ENCODE data around the gene IL13RA1. TPM values are rescaled to one million over a fixed set of nuclear protein-coding genes. Genes with fewer than 3 reads are reported as not detected.

IL13RA1 gene
- total and polyA plus RNA-seq, 2 of the 13 experiments (the other 11 are each of a cell fraction or from before 2014, with no cell fraction given), result 56.6 to 73.5 TPM

DNA sequence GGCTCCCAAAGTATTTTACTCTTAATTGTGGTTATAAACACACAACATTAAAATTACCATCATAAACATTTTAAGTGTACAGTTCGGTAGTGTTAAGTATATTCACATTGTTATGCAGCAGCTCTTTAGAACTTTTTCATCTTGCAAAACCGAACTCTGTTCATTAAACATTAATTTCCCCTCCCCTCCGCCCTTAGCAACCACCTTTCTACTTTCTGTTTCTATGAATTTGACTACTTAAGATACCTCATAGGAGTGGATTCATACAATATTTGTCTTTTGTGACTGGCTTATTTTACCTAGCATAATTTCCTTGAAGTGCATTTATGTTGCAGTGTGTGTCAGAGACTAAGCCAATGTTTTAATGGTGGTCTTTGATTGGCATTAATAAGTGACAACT is 32.6 kb downstream of the IL13RA1 start (continued):
- no peak for TF ChIP-seq HNF4G (IDR thresholded peaks at IDR 0.05; ENCODE audit: borderline replicate concordance, low read depth, low read length)
- no peak for TF ChIP-seq HNF4G (CRISPR knock-in tag; IDR thresholded peaks at IDR 0.05; ENCODE audit: borderline replicate concordance, low read depth)
- TF ChIP-seq PRMT3 (CRISPR knock-in tag; IDR thresholded peaks at IDR 0.05; ENCODE audit: borderline replicate concordance, low read depth), result no peak
- no peak for TF ChIP-seq POLR2AphosphoS5 (IDR thresholded peaks at IDR 0.05; ENCODE audit: low read depth, low read length)
- no peak for TF ChIP-seq ZKSCAN8 (CRISPR knock-in tag; IDR thresholded peaks at IDR 0.05; ENCODE audit: borderline replicate concordance)
- no peak for TF ChIP-seq EZH2 (conservative IDR thresholded peaks at IDR 0.05; ENCODE audit: low read depth, low read length)

DNA sequence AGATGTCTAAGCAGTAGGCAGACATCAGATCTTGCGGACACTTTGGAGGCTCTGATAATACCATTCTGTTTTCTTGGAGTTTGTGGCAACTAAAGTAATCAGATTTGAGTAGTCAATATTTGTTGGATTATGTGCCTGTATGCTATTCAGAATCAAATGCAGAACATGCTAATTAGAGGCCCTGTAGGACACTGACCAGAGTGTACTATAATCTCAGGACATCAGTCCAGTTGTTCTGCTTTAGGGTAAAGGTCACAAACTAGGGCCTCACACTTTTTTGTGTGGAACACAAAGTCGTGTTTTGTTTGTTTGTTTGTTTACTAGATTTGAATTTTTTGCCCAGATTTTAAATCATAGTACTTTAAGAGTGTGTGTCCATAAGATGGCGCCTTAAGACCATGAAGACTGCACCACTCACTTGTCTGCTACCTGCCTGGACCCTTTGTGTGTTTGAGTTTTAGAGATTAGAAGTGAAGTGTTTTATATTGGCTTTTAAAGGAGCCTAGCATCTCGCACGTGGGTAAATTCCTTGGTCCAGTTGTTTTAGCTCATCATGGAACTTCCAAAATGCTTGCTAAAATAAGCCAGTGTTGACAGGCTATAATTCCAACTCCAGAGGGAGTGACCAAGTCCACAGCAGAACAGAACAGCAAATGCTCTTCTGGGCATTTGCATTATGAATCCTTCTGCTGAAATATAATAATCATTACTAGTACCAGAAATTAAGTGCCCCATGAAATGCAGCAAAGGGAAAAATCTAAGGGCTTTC is 34.7 kb downstream of the IL13RA1 start:
- BruUV-seq (replicated peaks), result no TSS peak

More for the DNA sequence above, 34.7 kb downstream of the IL13RA1 start:
- in situ Hi-C loops (cut with HindIII; ENCODE audit: extremely low pct_ligation_motif_present, low pct_unique_long_range_greater_than_20kb) (no loop called here), intact Hi-C loops (cut with micrococcal nuclease; ENCODE audit: unreplicated experiment) (no loop called here)
- Histone ChIP-seq H4K20me1 (ENCODE audit: insufficient read depth, low read length) (no peaks in the 10 kb centered on the region), H2AFZ (ENCODE audit: low read length) (no peak overlapping the region), H3K27me3 (ENCODE audit: control insufficient read depth in 1 of 2, insufficient read depth in 2 of 2, low read length in 2 of 2) (no peaks in the 10 kb centered on the region), H3K9ac (ENCODE audit: insufficient read depth, low read depth, low read length) (no peak overlapping the region), H3K79me2 (ENCODE audit: insufficient read depth, low read length) (no peaks in the 10 kb centered on the region), H3K4me1 (ENCODE audit: insufficient read depth, low read length) (no peaks in the 10 kb centered on the region), H3K9me3 (ENCODE audit: low read length) (no peaks in the 10 kb centered on the region), H3K27ac (ENCODE audit: extremely low read length, insufficient read depth, low read length) (no peak overlapping the region), H3K4me2 (ENCODE audit: low read depth, low read length) (no peak overlapping the region), H3K4me3 (replicated peaks in 1 of 3; ENCODE audit: insufficient read depth in 1 of 3, low read depth in 2 of 3, low read length in 3 of 3) (no peak overlapping the region), H3K36me3 (replicated peaks in 1 of 2; ENCODE audit: control insufficient read depth in 1 of 2, insufficient read depth in 2 of 2, low read length in 2 of 2) (peaks cover 3 to 20% of the 10 kb centered on the region in 2 experiments; a peak in 2 of 5 replicates)
- FAIRE-seq (no peak), DNase-seq (ENCODE audit: low spot score) (no peak), ATAC-seq (no peak)
- WGBS (ENCODE audit: low lambda C conversion rate), result 78% methylated on average over 5 of the region's 5 CpGs
- TF ChIP-seq CAMTA2 (CRISPR knock-in tag; IDR thresholded peaks at IDR 0.05; ENCODE audit: borderline replicate concordance) (no peak), MAF1 (CRISPR knock-in tag; IDR thresholded peaks at IDR 0.05; ENCODE audit: borderline replicate concordance) (no peak), NFIB (CRISPR knock-in tag; IDR thresholded peaks at IDR 0.05; ENCODE audit: borderline replicate concordance) (no peak), GTF2F1 (IDR thresholded peaks at IDR 0.05; ENCODE audit: low read length) (no peak)
- POLR2A ChIA-PET, result no interaction called here
- CTCF ChIA-PET (ENCODE audit: low intra/inter-chr PET ratio, low total read pairs), result no interaction called here
